Fibroblast of mammary gland (primary cell): ENCODE measurements around the gene ENPP1.

Source experiments
- DNase-seq: peaks from one replicate; pipeline ENCODE4 v3.0.0-alpha.2; 2010; ENCODE audit warnings: low read depth
- H3K4me3 ChIP-seq: 2 replicates; pipeline ENCODE4 v1.5.1; 2011; ENCODE audit warnings: low read depth, mild to moderate bottlenecking, low read length, moderate library complexity; ENCODE audit not compliant: control insufficient read depth
- TF ChIP-seq, protein P1 (sequence below): conservative IDR thresholded peaks from 2 replicates; pipeline ENCODE4 v1.5.1; 2011; ENCODE audit warnings: low read depth, low read length, inconsistent platforms; ENCODE audit not compliant: control insufficient read depth, insufficient read depth

Gene ENPP1

DNA sequence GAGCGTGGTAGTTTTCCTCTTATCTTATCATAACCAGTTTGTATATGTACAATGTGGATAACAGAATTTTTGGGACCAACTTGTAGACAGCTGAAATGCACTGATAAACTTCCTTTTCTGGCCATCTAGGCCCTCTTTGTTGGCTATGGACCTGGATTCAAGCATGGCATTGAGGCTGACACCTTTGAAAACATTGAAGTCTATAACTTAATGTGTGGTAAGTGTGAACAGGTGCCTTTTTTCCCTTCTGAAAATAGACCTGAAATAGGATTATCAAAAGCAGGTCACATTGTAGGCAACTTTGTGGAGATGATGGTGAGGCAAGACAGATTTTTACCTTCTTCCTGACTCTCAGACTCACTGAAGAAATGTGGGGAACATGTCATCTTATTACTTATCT lies 67.8 kb downstream of the ENPP1 start:
- TF ChIP-seq, protein P1, sequence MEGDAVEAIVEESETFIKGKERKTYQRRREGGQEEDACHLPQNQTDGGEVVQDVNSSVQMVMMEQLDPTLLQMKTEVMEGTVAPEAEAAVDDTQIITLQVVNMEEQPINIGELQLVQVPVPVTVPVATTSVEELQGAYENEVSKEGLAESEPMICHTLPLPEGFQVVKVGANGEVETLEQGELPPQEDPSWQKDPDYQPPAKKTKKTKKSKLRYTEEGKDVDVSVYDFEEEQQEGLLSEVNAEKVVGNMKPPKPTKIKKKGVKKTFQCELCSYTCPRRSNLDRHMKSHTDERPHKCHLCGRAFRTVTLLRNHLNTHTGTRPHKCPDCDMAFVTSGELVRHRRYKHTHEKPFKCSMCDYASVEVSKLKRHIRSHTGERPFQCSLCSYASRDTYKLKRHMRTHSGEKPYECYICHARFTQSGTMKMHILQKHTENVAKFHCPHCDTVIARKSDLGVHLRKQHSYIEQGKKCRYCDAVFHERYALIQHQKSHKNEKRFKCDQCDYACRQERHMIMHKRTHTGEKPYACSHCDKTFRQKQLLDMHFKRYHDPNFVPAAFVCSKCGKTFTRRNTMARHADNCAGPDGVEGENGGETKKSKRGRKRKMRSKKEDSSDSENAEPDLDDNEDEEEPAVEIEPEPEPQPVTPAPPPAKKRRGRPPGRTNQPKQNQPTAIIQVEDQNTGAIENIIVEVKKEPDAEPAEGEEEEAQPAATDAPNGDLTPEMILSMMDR, result no peak
- DNase-seq, result no peak
- H3K4me3 ChIP-seq, result no peak overlapping the region

DNA sequence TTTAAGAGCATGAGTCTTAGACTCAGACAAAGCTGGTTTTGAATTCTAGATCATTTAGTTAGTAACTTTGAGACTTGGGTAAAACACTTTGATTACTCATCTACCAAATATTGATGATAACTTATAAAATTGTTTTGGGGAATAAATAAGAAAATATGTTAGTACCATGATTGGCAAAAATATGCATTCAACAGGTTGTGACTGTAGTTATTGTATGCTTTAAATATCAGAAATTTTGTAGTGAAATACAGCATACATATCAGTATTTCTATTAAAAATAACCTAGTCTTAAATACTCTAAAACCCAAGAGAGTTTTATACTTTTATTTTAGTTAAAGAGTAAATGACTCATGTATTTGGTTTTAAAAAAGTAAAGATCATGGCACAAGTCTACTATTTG lies 68.7 kb downstream of the ENPP1 start:
- TF ChIP-seq, protein P1, result no peak
- H3K4me3 ChIP-seq, result no peak overlapping the region

DNA sequence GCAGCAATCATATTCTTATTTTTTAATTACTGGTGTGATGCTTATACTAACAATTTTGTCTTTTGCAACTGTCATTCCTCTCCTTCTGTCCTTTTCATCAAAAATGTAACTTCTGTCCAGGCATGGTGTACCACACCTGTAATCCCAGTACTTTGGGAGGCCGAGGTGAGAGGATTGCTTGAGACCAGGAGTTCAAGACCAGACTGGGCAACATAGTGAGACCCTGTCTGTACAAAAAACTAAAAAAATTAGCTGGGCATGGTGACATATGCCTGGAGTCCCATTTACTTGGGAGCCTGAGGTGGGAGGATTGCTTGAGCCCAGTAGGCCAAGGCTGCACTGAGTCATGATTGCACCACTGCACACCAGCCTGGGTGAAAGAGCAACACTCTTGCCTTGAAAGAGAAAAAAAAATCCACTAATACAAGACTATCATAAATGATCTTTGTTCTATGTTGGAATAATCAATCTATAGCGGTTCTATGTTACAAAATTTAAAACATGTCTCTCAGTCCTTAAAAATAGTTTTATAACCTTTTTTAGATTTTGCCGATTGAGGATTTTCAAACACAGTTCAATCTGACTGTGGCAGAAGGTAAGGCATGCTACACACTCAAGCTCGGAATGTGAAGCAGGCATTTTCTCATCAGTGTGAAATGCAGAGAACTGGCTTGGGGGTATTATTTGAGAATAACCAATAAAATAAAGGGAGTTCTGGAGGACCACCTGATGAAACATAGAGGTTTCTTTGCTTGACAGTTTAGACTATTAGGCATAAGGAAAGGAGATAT lies 70.4 kb downstream of the ENPP1 start:
- TF ChIP-seq, protein P1, result no peak
- no peak overlapping the region for H3K4me3 ChIP-seq
- peak; percentile 60 for DNase-seq

More for the DNA sequence above, 68.7 kb downstream of the ENPP1 start:
- DNase-seq, result no peak

DNA sequence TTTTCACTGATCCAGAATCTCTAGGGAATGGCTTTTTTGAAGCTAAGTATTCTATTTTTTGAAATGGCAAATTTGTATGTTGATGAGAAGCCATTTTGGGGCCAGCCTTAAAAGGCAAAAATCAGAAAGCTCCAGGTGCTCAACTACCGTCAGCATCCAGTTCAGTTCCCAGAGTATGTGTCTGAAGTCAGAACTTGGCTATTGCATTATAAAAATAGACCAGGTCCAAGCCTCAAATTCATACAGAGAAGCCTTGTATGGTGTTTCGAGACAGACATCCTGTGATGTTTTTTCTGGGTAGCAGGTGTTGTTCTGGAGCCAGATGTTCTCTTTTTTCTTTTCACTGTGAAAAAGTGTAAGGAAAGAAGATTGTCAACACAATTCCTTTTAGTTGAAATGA lies 75.2 kb downstream of the ENPP1 start:
- DNase-seq, result no peak
- TF ChIP-seq, protein P1, result no peak
- no peak overlapping the region for H3K4me3 ChIP-seq

DNA sequence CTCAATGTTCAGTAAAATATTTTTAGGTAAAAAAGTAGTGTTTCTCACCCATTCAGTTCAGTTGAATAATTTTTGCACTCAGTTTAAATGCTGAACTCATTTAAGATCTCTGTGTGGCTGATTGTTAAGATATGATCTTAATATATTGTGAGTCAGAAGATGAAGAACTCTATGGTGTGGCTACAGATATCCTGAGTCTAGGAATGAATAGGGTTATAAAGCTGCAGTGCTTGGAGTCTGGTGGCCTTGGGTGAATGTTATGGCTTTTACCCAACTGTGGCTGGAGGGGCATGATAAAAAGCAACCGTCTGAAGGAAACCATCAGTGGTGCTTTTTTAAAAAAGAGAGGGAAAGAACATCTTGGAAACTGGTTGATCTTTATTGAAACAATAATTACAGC lies 77.4 kb downstream of the ENPP1 start:
- TF ChIP-seq, protein P1, result no peak
- DNase-seq, result no peak
- H3K4me3 ChIP-seq, result no peak overlapping the region

DNA sequence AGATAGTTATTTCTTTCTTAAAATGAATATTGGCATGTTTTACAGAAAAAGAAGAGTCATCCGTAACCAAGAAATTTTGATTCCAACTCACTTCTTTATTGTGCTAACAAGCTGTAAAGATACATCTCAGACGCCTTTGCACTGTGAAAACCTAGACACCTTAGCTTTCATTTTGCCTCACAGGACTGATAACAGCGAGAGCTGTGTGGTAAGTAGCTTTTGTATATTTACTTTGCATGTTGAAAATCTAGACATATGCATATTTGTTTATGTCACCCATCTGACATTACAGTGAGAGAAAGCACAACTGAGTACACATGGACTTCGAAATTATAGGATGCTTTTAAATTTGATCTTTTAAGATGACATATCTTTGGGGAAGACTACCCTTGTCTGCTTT lies 78.7 kb downstream of the ENPP1 start:
- TF ChIP-seq, protein P1, result no peak
- no peak for DNase-seq
- no peak overlapping the region for H3K4me3 ChIP-seq
